Right atrium auricular region (tissue), 2 donors: ENCODE results near the gene ACAT2. TPM values are rescaled to one million over a fixed set of nuclear protein-coding genes. Genes with fewer than 3 reads are reported as not detected.

Source experiments
- DNase-seq: peaks from one replicate; pipeline ENCODE4 v3.0.0-alpha.2; 2019; ENCODE audit warnings: low spot score
- H3K27ac ChIP-seq, 2 donors: fragments of 200-600 bp; sonication (generic); 1 replicate in 1 of 2; 2 replicates in 1 of 2; pipeline ENCODE4 v1.5.1; 2016 to 2019
- H3K27me3 ChIP-seq, 2 donors: fragments of 200-600 bp; sonication (generic); one replicate each; pipeline versions ENCODE4 v1.5.1 to v1.6.0; 2017 to 2019
- H3K36me3 ChIP-seq: fragments of 200-600 bp; sonication (generic); one replicate; pipeline ENCODE4 v1.5.1; 2016
- H3K4me1 ChIP-seq, 2 donors: fragments of 200-600 bp; sonication (generic); one replicate each; pipeline versions ENCODE4 v1.5.1 to v1.6.0; 2017 to 2019
- H3K4me3 ChIP-seq, 2 donors: fragments of 200-600 bp; sonication (generic); 1 replicate in 1 of 2; 2 replicates in 1 of 2; pipeline ENCODE4 v1.5.1; 2017 to 2019; ENCODE audit warnings: mild to moderate bottlenecking in 1 of 2, moderate library complexity in 1 of 2
- H3K9me3 ChIP-seq, 2 donors: fragments of 200-600 bp; sonication (generic); one replicate each; pipeline ENCODE4 v1.5.1; 2019
- CTCF ChIP-seq, 2 donors: fragments of 200-600 bp; sonication (generic); IDR thresholded peaks; one replicate each; pipeline ENCODE4 v1.5.1; 2019; ENCODE audit warnings: antibody characterized with exemption in 2 of 2
- total RNA-seq, 2 donors: library from RNA; depleted of rRNA; stranded (reverse); fragments of >200 nt; gene quantifications; one replicate each; pipeline ENCODE4 v1.1.0, GENCODE V29; 2016

Gene ACAT2
- total RNA-seq, 2 donors from 2014 or later = 1.5 to 1.6 TPM

GRCh38 chr6:159772196-159772595 lies 10.4 kb downstream of the ACAT2 start:
- H3K4me3 ChIP-seq = no peak overlapping the region
- H3K4me1 ChIP-seq = no peaks in the 10 kb centered on the region
- H3K27ac ChIP-seq = no peak overlapping the region
- H3K27me3 ChIP-seq = no peaks in the 10 kb centered on the region
- H3K9me3 ChIP-seq = no peaks in the 10 kb centered on the region
- no peak for DNase-seq
- peaks cover under 1% of the 10 kb centered on the region for H3K36me3 ChIP-seq
- TF ChIP-seq CTCF (IDR thresholded peaks at IDR 0.05) = no peak

DNA sequence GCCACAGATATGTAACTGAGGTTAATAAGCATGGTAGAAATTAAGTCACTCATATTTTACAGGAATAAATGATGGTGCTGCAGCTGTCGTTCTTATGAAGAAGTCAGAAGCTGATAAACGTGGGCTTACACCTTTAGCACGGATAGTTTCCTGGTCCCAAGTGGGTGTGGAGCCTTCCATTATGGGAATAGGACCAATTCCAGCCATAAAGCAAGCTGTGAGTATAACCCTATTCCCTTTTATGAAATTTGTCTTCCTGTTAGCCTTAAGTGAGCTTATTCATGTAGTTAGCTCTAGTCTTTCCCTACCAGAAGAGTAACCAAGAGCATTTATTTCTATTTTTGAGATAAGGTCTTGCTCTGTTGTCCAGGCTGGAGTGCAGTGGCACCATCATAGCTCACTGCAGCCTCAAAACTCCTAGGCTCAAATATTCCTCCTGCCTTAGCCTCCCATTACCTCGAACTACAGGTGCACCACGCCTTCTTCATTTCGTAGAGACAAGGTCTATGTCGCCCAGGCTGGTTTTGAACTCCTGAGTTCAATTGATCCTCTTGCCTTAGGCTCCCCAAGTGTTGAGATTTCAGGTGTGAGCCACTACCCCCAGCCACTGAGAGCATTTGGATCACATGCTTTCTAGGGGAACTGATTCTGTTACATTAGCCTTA lies 15.5 kb downstream of the ACAT2 start:
- H3K4me1 ChIP-seq = no peaks in the 10 kb centered on the region
- H3K9me3 ChIP-seq = no peaks in the 10 kb centered on the region
- H3K27me3 ChIP-seq = no peaks in the 10 kb centered on the region
- no peak for TF ChIP-seq CTCF (IDR thresholded peaks at IDR 0.05)
- no peak overlapping the region for H3K27ac ChIP-seq
- DNase-seq = no peak
- peaks cover 51% of the 10 kb centered on the region for H3K36me3 ChIP-seq
- H3K4me3 ChIP-seq = no peak overlapping the region

DNA sequence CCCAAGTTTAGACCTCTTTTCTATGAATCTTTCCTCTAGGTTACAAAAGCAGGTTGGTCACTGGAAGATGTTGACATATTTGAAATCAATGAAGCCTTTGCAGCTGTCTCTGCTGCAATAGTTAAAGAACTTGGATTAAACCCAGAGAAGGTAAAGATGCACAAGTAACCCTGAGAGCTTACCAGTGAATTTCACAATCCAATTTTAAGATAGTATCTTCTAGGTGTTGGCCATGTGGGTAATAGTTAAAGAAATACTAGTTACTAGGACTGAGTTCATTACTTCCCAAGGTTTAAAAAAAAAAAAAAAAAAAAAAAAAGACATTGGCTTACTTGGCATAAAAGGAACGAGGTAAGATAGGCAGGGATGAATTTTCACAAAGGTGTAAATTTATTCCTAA lies 16.3 kb downstream of the ACAT2 start:
- Histone ChIP-seq H3K4me1 (no peaks in the 10 kb centered on the region), H3K4me3 (no peak overlapping the region), H3K27me3 (no peaks in the 10 kb centered on the region), H3K9me3 (no peaks in the 10 kb centered on the region), H3K27ac (no peak overlapping the region), H3K36me3 (peaks cover 59% of the 10 kb centered on the region)
- DNase-seq = no peak
- TF ChIP-seq CTCF (IDR thresholded peaks at IDR 0.05) = no peak

DNA sequence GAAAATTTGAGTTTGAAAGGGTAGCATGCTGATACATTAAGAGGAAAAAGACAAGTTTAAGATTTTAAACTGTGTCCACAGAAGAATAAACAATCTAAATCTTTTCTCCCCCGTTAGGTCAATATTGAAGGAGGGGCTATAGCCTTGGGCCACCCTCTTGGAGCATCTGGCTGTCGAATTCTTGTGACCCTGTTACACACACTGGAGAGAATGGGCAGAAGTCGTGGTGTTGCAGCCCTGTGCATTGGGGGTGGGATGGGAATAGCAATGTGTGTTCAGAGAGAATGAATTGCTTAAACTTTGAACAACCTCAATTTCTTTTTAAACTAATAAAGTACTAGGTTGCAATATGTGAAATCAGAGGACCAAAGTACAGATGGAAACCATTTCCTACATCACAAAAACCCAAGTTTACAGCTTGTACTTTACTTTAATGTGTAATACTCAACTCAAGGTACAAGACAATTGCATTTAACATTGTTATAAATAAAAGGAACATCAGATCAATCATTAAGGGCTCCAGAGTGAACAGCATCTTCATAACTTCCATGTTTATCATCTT lies 16.8 kb downstream of the ACAT2 start:
- no peaks in the 10 kb centered on the region for H3K27me3 ChIP-seq
- TF ChIP-seq CTCF (IDR thresholded peaks at IDR 0.05) = no peak

GRCh38 chr6:159788276-159788675 lies 26.4 kb downstream of the ACAT2 start:
- TF ChIP-seq CTCF (IDR thresholded peaks at IDR 0.05) = no peak
- H3K4me1 ChIP-seq = peaks cover 0 to 48% of the 10 kb centered on the region in 2 donors
- H3K4me3 ChIP-seq = peak overlapping the region; percentile 92 to 99
- peaks cover 54% of the 10 kb centered on the region for H3K36me3 ChIP-seq
- H3K9me3 ChIP-seq = no peaks in the 10 kb centered on the region
- no peak for DNase-seq
- peak overlapping the region; percentile 99 for H3K27ac ChIP-seq
- no peaks in the 10 kb centered on the region for H3K27me3 ChIP-seq

More for the DNA sequence above, 16.8 kb downstream of the ACAT2 start:
- H3K4me3 ChIP-seq = no peak overlapping the region
- H3K27ac ChIP-seq = no peak overlapping the region
- H3K9me3 ChIP-seq = no peaks in the 10 kb centered on the region
- DNase-seq = no peak
- no peaks in the 10 kb centered on the region for H3K4me1 ChIP-seq
- peaks cover 64% of the 10 kb centered on the region for H3K36me3 ChIP-seq
